Measurements from ENCODE around the gene PUM1.

Gene PUM1

GRCh38 chr1:30912224-30912623 is 153.3 kb downstream of the PUM1 start:
- Histone ChIP-seq H3K36me3 (ENCODE audit: control insufficient read depth, insufficient read depth, low read length) (no peaks in the 10 kb centered on the region), H3K9me3 (ENCODE audit: control insufficient read depth, insufficient read depth, low read depth, low read length) (no peaks in the 10 kb centered on the region), H3K9ac (ENCODE audit: low read length) (no peak overlapping the region), H3K27me3 (ENCODE audit: control insufficient read depth, insufficient read depth, low read length) (peaks cover 16% of the 10 kb centered on the region), H3K4me1 (ENCODE audit: control insufficient read depth, insufficient read depth, low read length) (peaks cover 27% of the 10 kb centered on the region), H3K27ac (ENCODE audit: low read depth, low read length) (no peak overlapping the region), H3K4me3 (ENCODE audit: low read depth, low read length) (no peak overlapping the region)

GRCh38 chr1:30911059-30911954 is 154.2 kb downstream of the PUM1 start:
- H3K36me3 ChIP-seq (ENCODE audit: control insufficient read depth, insufficient read depth, low read length) = no peaks in the 10 kb centered on the region
- peaks cover 33% of the 10 kb centered on the region for H3K4me1 ChIP-seq (ENCODE audit: control insufficient read depth, insufficient read depth, low read length)
- no peaks in the 10 kb centered on the region for H3K9me3 ChIP-seq (ENCODE audit: control insufficient read depth, insufficient read depth, low read depth, low read length)
- peaks cover 21% of the 10 kb centered on the region for H3K27me3 ChIP-seq (ENCODE audit: control insufficient read depth, insufficient read depth, low read length)
- no peak overlapping the region for H3K27ac ChIP-seq (ENCODE audit: low read depth, low read length)
- H3K9ac ChIP-seq (ENCODE audit: low read length) = no peak overlapping the region
- H3K4me3 ChIP-seq (ENCODE audit: low read depth, low read length) = no peak overlapping the region

GRCh38 chr1:30909365-30910068 is 156.0 kb downstream of the PUM1 start:
- H3K9ac ChIP-seq (ENCODE audit: low read length) = no peak overlapping the region
- no peak overlapping the region for H3K27ac ChIP-seq (ENCODE audit: low read depth, low read length)
- H3K4me3 ChIP-seq (ENCODE audit: low read depth, low read length) = peak overlapping the region; percentile 60
- H3K4me1 ChIP-seq (ENCODE audit: control insufficient read depth, insufficient read depth, low read length) = peaks cover 44% of the 10 kb centered on the region
- peaks cover 21% of the 10 kb centered on the region for H3K27me3 ChIP-seq (ENCODE audit: control insufficient read depth, insufficient read depth, low read length)
- H3K36me3 ChIP-seq (ENCODE audit: control insufficient read depth, insufficient read depth, low read length) = no peaks in the 10 kb centered on the region
- H3K9me3 ChIP-seq (ENCODE audit: control insufficient read depth, insufficient read depth, low read depth, low read length) = no peaks in the 10 kb centered on the region

DNA sequence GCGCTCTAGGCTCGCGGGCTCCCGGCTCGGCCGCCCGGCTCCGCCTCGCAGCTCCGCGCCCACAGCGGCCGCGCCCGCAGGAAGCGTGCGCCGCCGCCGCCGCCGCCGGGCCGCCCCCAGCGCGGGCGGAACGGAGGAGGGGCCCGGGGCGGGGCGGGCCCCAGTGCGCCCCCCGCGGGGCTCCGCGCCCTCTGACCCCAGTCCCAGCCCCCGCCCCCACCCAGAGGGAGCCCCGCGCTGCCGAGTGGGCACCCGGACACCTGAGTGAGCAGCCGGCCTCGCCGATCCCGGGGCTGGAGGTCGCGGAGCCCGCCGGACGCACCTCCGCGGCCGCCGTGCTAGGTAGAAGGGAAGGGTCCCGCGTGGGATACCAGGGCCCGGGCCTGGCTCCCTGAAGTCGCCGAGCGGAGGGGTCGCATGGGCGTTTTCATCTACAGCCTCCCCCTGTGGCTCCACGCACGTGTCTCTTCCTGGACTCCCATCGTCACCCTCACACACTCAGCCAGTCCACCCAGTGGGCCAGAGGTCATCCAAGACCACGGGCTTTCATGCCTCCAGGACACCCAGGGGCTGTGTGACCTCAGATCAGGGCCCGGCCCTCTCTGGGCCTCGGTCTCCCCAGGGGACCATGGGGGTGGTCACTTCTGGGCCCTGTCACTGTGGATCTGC is 156.7 kb downstream of the PUM1 start, which contains the start of gene SDC3:
SDC3 (minus strand) TSS at position 63 of the 669 bp plus-strand sequence. CDS start 172 bp downstream, outside the sequence.
- H3K9me3 ChIP-seq (ENCODE audit: control insufficient read depth, insufficient read depth, low read depth, low read length) = no peaks in the 10 kb centered on the region

GRCh38 chr1:30908316-30908695 is 157.2 kb downstream of the PUM1 start:
- Histone ChIP-seq H3K9ac (ENCODE audit: low read length) (no peak overlapping the region), H3K9me3 (ENCODE audit: control insufficient read depth, insufficient read depth, low read depth, low read length) (no peaks in the 10 kb centered on the region), H3K27ac (ENCODE audit: low read depth, low read length) (no peak overlapping the region), H3K36me3 (ENCODE audit: control insufficient read depth, insufficient read depth, low read length) (no peaks in the 10 kb centered on the region), H3K4me3 (ENCODE audit: low read depth, low read length) (peak overlapping the region; percentile 69; the same call in 1 of the 2 replicates), H3K4me1 (ENCODE audit: control insufficient read depth, insufficient read depth, low read length) (peaks cover 49% of the 10 kb centered on the region), H3K27me3 (ENCODE audit: control insufficient read depth, insufficient read depth, low read length) (peaks cover 21% of the 10 kb centered on the region)

More for the DNA sequence above, 156.7 kb downstream of the PUM1 start, which contains the start of gene SDC3:
- H3K4me1 ChIP-seq (ENCODE audit: control insufficient read depth, insufficient read depth, low read length) = peaks cover 49% of the 10 kb centered on the region
- H3K4me3 ChIP-seq (ENCODE audit: low read depth, low read length) = peak within 1 kb of the TSS; percentile 69
- no peaks in the 10 kb centered on the region for H3K36me3 ChIP-seq (ENCODE audit: control insufficient read depth, insufficient read depth, low read length)
- H3K27me3 ChIP-seq (ENCODE audit: control insufficient read depth, insufficient read depth, low read length) = peaks cover 21% of the 10 kb centered on the region
- H3K9ac ChIP-seq (ENCODE audit: low read length) = peak within 1 kb of the TSS; percentile 43
- no peak within 1 kb of the TSS for H3K27ac ChIP-seq (ENCODE audit: low read depth, low read length)

- no peaks in the 10 kb centered on the region for H3K9me3 ChIP-seq (ENCODE audit: control insufficient read depth, insufficient read depth, low read depth, low read length)
- peak overlapping the region; percentile 69 for H3K4me3 ChIP-seq (ENCODE audit: low read depth, low read length)
- H3K9ac ChIP-seq (ENCODE audit: low read length) = peak overlapping the region; percentile 39
- peaks cover 55% of the 10 kb centered on the region for H3K4me1 ChIP-seq (ENCODE audit: control insufficient read depth, insufficient read depth, low read length)
- no peaks in the 10 kb centered on the region for H3K36me3 ChIP-seq (ENCODE audit: control insufficient read depth, insufficient read depth, low read length)
- no peak overlapping the region for H3K27ac ChIP-seq (ENCODE audit: low read depth, low read length)
- H3K27me3 ChIP-seq (ENCODE audit: control insufficient read depth, insufficient read depth, low read length) = peaks cover 21% of the 10 kb centered on the region
These were observed 157.8 kb downstream of the PUM1 start for GRCh38 chr1:30907481-30908315.

DNA sequence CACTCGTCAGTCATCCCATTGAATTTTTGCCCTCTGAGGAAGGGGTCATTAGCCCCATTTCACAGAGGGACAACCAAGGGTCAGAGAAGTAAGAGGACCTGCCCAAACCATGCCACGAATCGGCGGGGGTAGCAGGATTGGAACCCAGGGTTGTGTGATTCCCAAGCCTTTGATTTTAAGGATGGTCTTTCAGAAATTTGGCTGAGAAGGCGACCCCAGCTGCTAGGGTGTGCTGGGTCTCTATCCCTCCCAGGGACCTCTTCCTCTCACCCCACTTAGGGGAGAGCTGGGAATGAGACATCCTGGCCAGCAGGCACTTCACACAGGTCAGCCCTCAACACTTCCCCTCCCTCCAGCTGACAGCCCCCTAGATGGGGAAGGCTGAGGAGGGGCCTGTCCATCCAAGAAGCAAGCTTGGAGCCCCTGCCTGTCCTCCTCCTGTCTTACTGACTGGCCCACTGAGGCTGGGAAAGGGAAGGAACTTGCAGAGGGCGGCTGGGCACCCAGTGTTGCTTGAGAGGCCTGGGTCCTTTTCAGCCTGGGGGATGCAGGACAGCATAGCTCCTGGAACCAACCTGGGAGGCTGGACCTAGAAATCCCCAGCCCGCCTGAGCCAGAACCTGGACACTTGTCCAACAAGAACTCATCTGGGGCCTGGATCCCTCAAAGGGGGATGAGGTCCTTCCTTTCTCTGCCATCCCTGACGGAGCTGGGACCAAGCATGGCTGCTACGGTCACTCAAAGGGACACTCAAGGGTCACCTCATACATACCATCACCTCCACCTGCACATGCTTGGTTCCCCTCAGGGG is 158.7 kb downstream of the PUM1 start:
- H3K4me3 ChIP-seq (ENCODE audit: low read depth, low read length) = peak overlapping the region; percentile 69
- H3K9me3 ChIP-seq (ENCODE audit: control insufficient read depth, insufficient read depth, low read depth, low read length) = no peaks in the 10 kb centered on the region
- H3K36me3 ChIP-seq (ENCODE audit: control insufficient read depth, insufficient read depth, low read length) = no peaks in the 10 kb centered on the region
- no peak overlapping the region for H3K9ac ChIP-seq (ENCODE audit: low read length)
- peaks cover 21% of the 10 kb centered on the region for H3K27me3 ChIP-seq (ENCODE audit: control insufficient read depth, insufficient read depth, low read length)
- H3K27ac ChIP-seq (ENCODE audit: low read depth, low read length) = no peak overlapping the region
- H3K4me1 ChIP-seq (ENCODE audit: control insufficient read depth, insufficient read depth, low read length) = peaks cover 64% of the 10 kb centered on the region

GRCh38 chr1:30905916-30906620 is 159.4 kb downstream of the PUM1 start:
- peaks cover 21% of the 10 kb centered on the region for H3K27me3 ChIP-seq (ENCODE audit: control insufficient read depth, insufficient read depth, low read length)
- H3K4me3 ChIP-seq (ENCODE audit: low read depth, low read length) = no peak overlapping the region
- H3K36me3 ChIP-seq (ENCODE audit: control insufficient read depth, insufficient read depth, low read length) = no peaks in the 10 kb centered on the region
- no peak overlapping the region for H3K9ac ChIP-seq (ENCODE audit: low read length)
- H3K4me1 ChIP-seq (ENCODE audit: control insufficient read depth, insufficient read depth, low read length) = peaks cover 67% of the 10 kb centered on the region
- H3K27ac ChIP-seq (ENCODE audit: low read depth, low read length) = no peak overlapping the region
- no peaks in the 10 kb centered on the region for H3K9me3 ChIP-seq (ENCODE audit: control insufficient read depth, insufficient read depth, low read depth, low read length)

DNA sequence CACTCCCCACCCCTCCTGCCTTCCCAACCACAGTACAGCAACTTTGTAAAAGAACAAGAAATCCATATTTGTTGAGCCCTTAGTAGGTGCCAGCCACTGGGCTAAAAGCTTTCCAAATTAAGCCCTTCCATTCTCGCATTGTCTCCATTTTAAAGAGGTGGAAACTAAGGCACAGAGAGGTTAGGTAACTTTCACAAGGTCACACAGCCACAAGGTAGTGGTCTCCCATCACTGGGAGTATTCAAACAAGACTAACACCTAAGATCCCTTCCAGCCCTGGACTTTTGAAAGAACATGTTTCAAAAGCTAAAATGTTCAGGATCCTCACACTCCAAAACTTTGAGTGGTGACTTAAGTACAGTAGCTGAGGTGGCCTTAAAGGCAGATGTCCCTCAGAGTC is 160.1 kb downstream of the PUM1 start:
- H3K27ac ChIP-seq (ENCODE audit: low read depth, low read length) = no peak overlapping the region
- no peak overlapping the region for H3K4me3 ChIP-seq (ENCODE audit: low read depth, low read length)
- H3K4me1 ChIP-seq (ENCODE audit: control insufficient read depth, insufficient read depth, low read length) = peaks cover 62% of the 10 kb centered on the region
- H3K9me3 ChIP-seq (ENCODE audit: control insufficient read depth, insufficient read depth, low read depth, low read length) = no peaks in the 10 kb centered on the region
- no peaks in the 10 kb centered on the region for H3K36me3 ChIP-seq (ENCODE audit: control insufficient read depth, insufficient read depth, low read length)
- H3K27me3 ChIP-seq (ENCODE audit: control insufficient read depth, insufficient read depth, low read length) = peaks cover 21% of the 10 kb centered on the region
- H3K9ac ChIP-seq (ENCODE audit: low read length) = no peak overlapping the region
